ENCODE data around the gene PDZRN3. TPM values are rescaled to one million over a fixed set of nuclear protein-coding genes. Genes with fewer than 3 reads are reported as not detected.

Gene PDZRN3
- total RNA-seq, 1 donor from 2014 or later, result 50.6 TPM

- Histone ChIP-seq H3K27ac (ENCODE audit: low read depth, low read length) (no peak overlapping the region), H3K9me3 (ENCODE audit: control insufficient read depth in 3 of 3, low read length in 3 of 3) (no peaks in the 10 kb centered on the region), H3K9ac (ENCODE audit: low read depth in 1 of 3, low read length in 3 of 3) (no peak overlapping the region), H3K36me3 (ENCODE audit: control insufficient read depth in 3 of 3, insufficient read depth in 3 of 3, low read length in 3 of 3) (no peaks in the 10 kb centered on the region), H3K27me3 (ENCODE audit: control insufficient read depth in 3 of 3, insufficient read depth in 3 of 3, low read length in 3 of 3) (no peaks in the 10 kb centered on the region), H3K4me3 (ENCODE audit: low read length in 3 of 3) (no peak overlapping the region), H3K4me1 (ENCODE audit: control insufficient read depth in 3 of 3, insufficient read depth in 3 of 3, low read length in 3 of 3) (peaks cover 7 to 15% (median 14%) of the 10 kb centered on the region in 3 donors)
Observed at GRCh38 chr3:73453666-73454065, 171.1 kb downstream of the PDZRN3 start.

- no peak overlapping the region for H3K27ac ChIP-seq (ENCODE audit: low read depth, low read length)
- H3K4me1 ChIP-seq (ENCODE audit: control insufficient read depth in 3 of 3, insufficient read depth in 3 of 3, low read length in 3 of 3), result peaks cover 7 to 15% (median 14%) of the 10 kb centered on the region in 3 donors
- H3K36me3 ChIP-seq (ENCODE audit: control insufficient read depth in 3 of 3, insufficient read depth in 3 of 3, low read length in 3 of 3), result no peaks in the 10 kb centered on the region
- no peaks in the 10 kb centered on the region for H3K27me3 ChIP-seq (ENCODE audit: control insufficient read depth in 3 of 3, insufficient read depth in 3 of 3, low read length in 3 of 3)
- no peak overlapping the region for H3K9ac ChIP-seq (ENCODE audit: low read depth in 1 of 3, low read length in 3 of 3)
- H3K4me3 ChIP-seq (ENCODE audit: low read length in 3 of 3), result no peak overlapping the region
- no peaks in the 10 kb centered on the region for H3K9me3 ChIP-seq (ENCODE audit: control insufficient read depth in 3 of 3, low read length in 3 of 3)
Observed at GRCh38 chr3:73452729-73453128, 172.0 kb downstream of the PDZRN3 start.

GRCh38 chr3:73451301-73451944 is 173.3 kb downstream of the PDZRN3 start:
- no peaks in the 10 kb centered on the region for H3K27me3 ChIP-seq (ENCODE audit: control insufficient read depth in 3 of 3, insufficient read depth in 3 of 3, low read length in 3 of 3)
- no peak overlapping the region for H3K4me3 ChIP-seq (ENCODE audit: low read length in 3 of 3)
- H3K27ac ChIP-seq (ENCODE audit: low read depth, low read length), result peak overlapping the region; percentile 12
- H3K9ac ChIP-seq (ENCODE audit: low read depth in 1 of 3, low read length in 3 of 3), result no peak overlapping the region
- H3K9me3 ChIP-seq (ENCODE audit: control insufficient read depth in 3 of 3, low read length in 3 of 3), result no peaks in the 10 kb centered on the region
- H3K4me1 ChIP-seq (ENCODE audit: control insufficient read depth in 3 of 3, insufficient read depth in 3 of 3, low read length in 3 of 3), result peaks cover 7 to 15% (median 14%) of the 10 kb centered on the region in 3 donors
- H3K36me3 ChIP-seq (ENCODE audit: control insufficient read depth in 3 of 3, insufficient read depth in 3 of 3, low read length in 3 of 3), result no peaks in the 10 kb centered on the region

- H3K4me1 ChIP-seq (ENCODE audit: control insufficient read depth in 3 of 3, insufficient read depth in 3 of 3, low read length in 3 of 3), result peaks cover 7 to 15% (median 14%) of the 10 kb centered on the region in 3 donors
- no peaks in the 10 kb centered on the region for H3K27me3 ChIP-seq (ENCODE audit: control insufficient read depth in 3 of 3, insufficient read depth in 3 of 3, low read length in 3 of 3)
- H3K9ac ChIP-seq (ENCODE audit: low read depth in 1 of 3, low read length in 3 of 3), result no peak overlapping the region
- no peak overlapping the region for H3K4me3 ChIP-seq (ENCODE audit: low read length in 3 of 3)
- no peaks in the 10 kb centered on the region for H3K9me3 ChIP-seq (ENCODE audit: control insufficient read depth in 3 of 3, low read length in 3 of 3)
- no peak overlapping the region for H3K27ac ChIP-seq (ENCODE audit: low read depth, low read length)
- no peaks in the 10 kb centered on the region for H3K36me3 ChIP-seq (ENCODE audit: control insufficient read depth in 3 of 3, insufficient read depth in 3 of 3, low read length in 3 of 3)
Observed at GRCh38 chr3:73449774-73450173, 175.0 kb downstream of the PDZRN3 start.

GRCh38 chr3:73448761-73449301 is 175.9 kb downstream of the PDZRN3 start:
- no peak overlapping the region for H3K9ac ChIP-seq (ENCODE audit: low read depth in 1 of 3, low read length in 3 of 3)

GRCh38 chr3:73448041-73448440 is 176.7 kb downstream of the PDZRN3 start:
- Histone ChIP-seq H3K4me1 (ENCODE audit: control insufficient read depth in 3 of 3, insufficient read depth in 3 of 3, low read length in 3 of 3) (peaks cover 7 to 16% (median 14%) of the 10 kb centered on the region in 3 donors), H3K9ac (ENCODE audit: low read depth in 1 of 3, low read length in 3 of 3) (no peak overlapping the region), H3K36me3 (ENCODE audit: control insufficient read depth in 3 of 3, insufficient read depth in 3 of 3, low read length in 3 of 3) (no peaks in the 10 kb centered on the region), H3K27ac (ENCODE audit: low read depth, low read length) (no peak overlapping the region), H3K4me3 (ENCODE audit: low read length in 3 of 3) (no peak overlapping the region), H3K9me3 (ENCODE audit: control insufficient read depth in 3 of 3, low read length in 3 of 3) (no peaks in the 10 kb centered on the region), H3K27me3 (ENCODE audit: control insufficient read depth in 3 of 3, insufficient read depth in 3 of 3, low read length in 3 of 3) (no peaks in the 10 kb centered on the region)

More at GRCh38 chr3:73448761-73449301, 175.9 kb downstream of the PDZRN3 start:
- Histone ChIP-seq H3K9me3 (ENCODE audit: control insufficient read depth in 3 of 3, low read length in 3 of 3) (no peaks in the 10 kb centered on the region), H3K4me3 (ENCODE audit: low read length in 3 of 3) (no peak overlapping the region), H3K27me3 (ENCODE audit: control insufficient read depth in 3 of 3, insufficient read depth in 3 of 3, low read length in 3 of 3) (no peaks in the 10 kb centered on the region), H3K36me3 (ENCODE audit: control insufficient read depth in 3 of 3, insufficient read depth in 3 of 3, low read length in 3 of 3) (no peaks in the 10 kb centered on the region), H3K4me1 (ENCODE audit: control insufficient read depth in 3 of 3, insufficient read depth in 3 of 3, low read length in 3 of 3) (peaks cover 7 to 15% (median 14%) of the 10 kb centered on the region in 3 donors), H3K27ac (ENCODE audit: low read depth, low read length) (no peak overlapping the region)

- H3K27ac ChIP-seq (ENCODE audit: low read depth, low read length), result no peak overlapping the region
- no peaks in the 10 kb centered on the region for H3K36me3 ChIP-seq (ENCODE audit: control insufficient read depth in 3 of 3, insufficient read depth in 3 of 3, low read length in 3 of 3)
- no peaks in the 10 kb centered on the region for H3K27me3 ChIP-seq (ENCODE audit: control insufficient read depth in 3 of 3, insufficient read depth in 3 of 3, low read length in 3 of 3)
- no peaks in the 10 kb centered on the region for H3K9me3 ChIP-seq (ENCODE audit: control insufficient read depth in 3 of 3, low read length in 3 of 3)
- no peak overlapping the region for H3K4me3 ChIP-seq (ENCODE audit: low read length in 3 of 3)
- H3K9ac ChIP-seq (ENCODE audit: low read depth in 1 of 3, low read length in 3 of 3), result no peak overlapping the region
- peaks cover 6 to 17% (median 11%) of the 10 kb centered on the region in 3 donors for H3K4me1 ChIP-seq (ENCODE audit: control insufficient read depth in 3 of 3, insufficient read depth in 3 of 3, low read length in 3 of 3)
Observed at GRCh38 chr3:73447111-73447510, 177.6 kb downstream of the PDZRN3 start.

GRCh38 chr3:73446467-73447110 is 178.2 kb downstream of the PDZRN3 start:
- Histone ChIP-seq H3K4me3 (ENCODE audit: low read length in 3 of 3) (no peak overlapping the region), H3K4me1 (ENCODE audit: control insufficient read depth in 3 of 3, insufficient read depth in 3 of 3, low read length in 3 of 3) (peaks cover 5 to 12% (median 7%) of the 10 kb centered on the region in 3 donors), H3K9ac (ENCODE audit: low read depth in 1 of 3, low read length in 3 of 3) (no peak overlapping the region), H3K9me3 (ENCODE audit: control insufficient read depth in 3 of 3, low read length in 3 of 3) (no peaks in the 10 kb centered on the region), H3K27ac (ENCODE audit: low read depth, low read length) (no peak overlapping the region), H3K36me3 (ENCODE audit: control insufficient read depth in 3 of 3, insufficient read depth in 3 of 3, low read length in 3 of 3) (no peaks in the 10 kb centered on the region), H3K27me3 (ENCODE audit: control insufficient read depth in 3 of 3, insufficient read depth in 3 of 3, low read length in 3 of 3) (no peaks in the 10 kb centered on the region)

- H3K27ac ChIP-seq (ENCODE audit: low read depth, low read length), result no peak overlapping the region
- no peaks in the 10 kb centered on the region for H3K9me3 ChIP-seq (ENCODE audit: control insufficient read depth in 3 of 3, low read length in 3 of 3)
- H3K27me3 ChIP-seq (ENCODE audit: control insufficient read depth in 3 of 3, insufficient read depth in 3 of 3, low read length in 3 of 3), result no peaks in the 10 kb centered on the region
- no peak overlapping the region for H3K9ac ChIP-seq (ENCODE audit: low read depth in 1 of 3, low read length in 3 of 3)
- no peak overlapping the region for H3K4me3 ChIP-seq (ENCODE audit: low read length in 3 of 3)
- H3K36me3 ChIP-seq (ENCODE audit: control insufficient read depth in 3 of 3, insufficient read depth in 3 of 3, low read length in 3 of 3), result no peaks in the 10 kb centered on the region
- peaks cover 0 to 10% (median 6%) of the 10 kb centered on the region in 3 donors for H3K4me1 ChIP-seq (ENCODE audit: control insufficient read depth in 3 of 3, insufficient read depth in 3 of 3, low read length in 3 of 3)
Observed at GRCh38 chr3:73442886-73443285, 181.9 kb downstream of the PDZRN3 start.

GRCh38 chr3:73442152-73442551 is 182.6 kb downstream of the PDZRN3 start:
- no peak overlapping the region for H3K27ac ChIP-seq (ENCODE audit: low read depth, low read length)
- peaks cover 0 to 10% (median 6%) of the 10 kb centered on the region in 3 donors for H3K4me1 ChIP-seq (ENCODE audit: control insufficient read depth in 3 of 3, insufficient read depth in 3 of 3, low read length in 3 of 3)
- H3K9me3 ChIP-seq (ENCODE audit: control insufficient read depth in 3 of 3, low read length in 3 of 3), result no peaks in the 10 kb centered on the region
- H3K4me3 ChIP-seq (ENCODE audit: low read length in 3 of 3), result no peak overlapping the region
- no peaks in the 10 kb centered on the region for H3K27me3 ChIP-seq (ENCODE audit: control insufficient read depth in 3 of 3, insufficient read depth in 3 of 3, low read length in 3 of 3)
- H3K9ac ChIP-seq (ENCODE audit: low read depth in 1 of 3, low read length in 3 of 3), result no peak overlapping the region
- H3K36me3 ChIP-seq (ENCODE audit: control insufficient read depth in 3 of 3, insufficient read depth in 3 of 3, low read length in 3 of 3), result no peaks in the 10 kb centered on the region

All from skeletal muscle tissue (tissue), 4 donors.